Peyer's patch (tissue), 4 donors: ENCODE results near the gene TSPAN4.

Experiments used
- POLR2A ChIP-seq, 2 donors: fragments of 450-650 bp; IDR thresholded peaks; one replicate each; pipeline ENCODE4 v1.5.1; 2017; ENCODE audit warnings: antibody characterized with exemption in 2 of 2, mild to moderate bottlenecking in 2 of 2, moderate library complexity in 2 of 2
- TF ChIP-seq, protein P1 (sequence below), 6 experiments: fragments of 450-650 bp in 4 of 6; fragments of 200-600 bp in 2 of 6; sonication (generic) in 1 of 6; IDR thresholded peaks; one replicate each; pipeline ENCODE4 v1.5.1; 2017 to 2019; ENCODE audit warnings: antibody characterized with exemption in 6 of 6, mild to moderate bottlenecking in 3 of 6, moderate library complexity in 1 of 6

DNA sequence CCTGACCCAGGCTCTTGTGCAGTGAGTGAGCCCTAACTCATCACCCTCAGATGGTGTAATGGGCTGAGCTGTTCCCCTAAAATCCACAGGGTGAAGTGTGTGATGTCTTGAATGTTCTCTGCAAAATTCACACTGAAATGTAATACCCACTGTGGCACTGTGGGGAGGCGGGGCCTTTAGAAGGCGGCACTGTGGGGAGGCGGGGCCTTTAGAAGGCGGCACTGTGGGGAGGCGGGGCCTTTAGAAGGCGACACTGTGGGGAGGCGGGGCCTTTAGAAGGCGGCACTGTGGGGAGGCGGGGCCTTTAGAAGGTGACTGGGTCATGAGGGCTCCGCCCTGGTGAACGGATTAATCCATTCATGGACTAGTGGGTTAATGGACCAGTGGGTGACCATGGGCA, 34.9 kb downstream of the TSPAN4 start:
- TF ChIP-seq POLR2A (IDR thresholded peaks at IDR 0.05) = no peak
- TF ChIP-seq, protein P1, sequence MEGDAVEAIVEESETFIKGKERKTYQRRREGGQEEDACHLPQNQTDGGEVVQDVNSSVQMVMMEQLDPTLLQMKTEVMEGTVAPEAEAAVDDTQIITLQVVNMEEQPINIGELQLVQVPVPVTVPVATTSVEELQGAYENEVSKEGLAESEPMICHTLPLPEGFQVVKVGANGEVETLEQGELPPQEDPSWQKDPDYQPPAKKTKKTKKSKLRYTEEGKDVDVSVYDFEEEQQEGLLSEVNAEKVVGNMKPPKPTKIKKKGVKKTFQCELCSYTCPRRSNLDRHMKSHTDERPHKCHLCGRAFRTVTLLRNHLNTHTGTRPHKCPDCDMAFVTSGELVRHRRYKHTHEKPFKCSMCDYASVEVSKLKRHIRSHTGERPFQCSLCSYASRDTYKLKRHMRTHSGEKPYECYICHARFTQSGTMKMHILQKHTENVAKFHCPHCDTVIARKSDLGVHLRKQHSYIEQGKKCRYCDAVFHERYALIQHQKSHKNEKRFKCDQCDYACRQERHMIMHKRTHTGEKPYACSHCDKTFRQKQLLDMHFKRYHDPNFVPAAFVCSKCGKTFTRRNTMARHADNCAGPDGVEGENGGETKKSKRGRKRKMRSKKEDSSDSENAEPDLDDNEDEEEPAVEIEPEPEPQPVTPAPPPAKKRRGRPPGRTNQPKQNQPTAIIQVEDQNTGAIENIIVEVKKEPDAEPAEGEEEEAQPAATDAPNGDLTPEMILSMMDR (IDR thresholded peaks at IDR 0.05) = no peak
